A673 (cell line): ENCODE measurements around the gene DEXI. TPM values are rescaled to one million over a fixed set of nuclear protein-coding genes. Genes with fewer than 3 reads are reported as not detected.

ENCODE experiments used
- BruUV-seq: library from RNA; stranded (reverse); fragments of 400-500 nt; replicated peaks from 2 replicates; lab custom pipeline; 2021; lab: Mats Ljungman, UMichigan
- CTCF ChIA-PET: fragments of 300-600 bp; sonication (Branson Sonifier 250); formaldehyde crosslinking; loops from one replicate; lab custom pipeline; 2022; ENCODE audit warnings: antibody characterized with exemption; lab: Charles Lee
- POLR2A ChIA-PET: fragments of 300-600 bp; sonication (Branson Sonifier 250); formaldehyde crosslinking; loops from one replicate; lab custom pipeline; 2022; ENCODE audit warnings: antibody characterized with exemption; ENCODE audit not compliant: low non-redundant PET; lab: Charles Lee
- DNase-seq: peaks from one replicate; pipeline ENCODE4 v3.0.0-alpha.2; 2015; ENCODE audit warnings: low spot score
- H3K27ac ChIP-seq: fragments of 200-600 bp; sonication (generic); 2 replicates; pipeline ENCODE4 v1.5.1; 2016; ENCODE audit warnings: mixed run types, low read depth, mild to moderate bottlenecking, mixed read lengths, antibody characterized with exemption, low read length; ENCODE audit not compliant: poor library complexity, severe bottlenecking
- H3K27me3 ChIP-seq: fragments of 200-600 bp; sonication (generic); replicated peaks from 2 replicates; pipeline ENCODE4 v1.6.1; 2017; ENCODE audit warnings: mixed run types, low read depth, mild to moderate bottlenecking, mixed read lengths, antibody characterized with exemption, low read length; ENCODE audit not compliant: insufficient read depth, poor library complexity
- H3K36me3 ChIP-seq: fragments of 200-600 bp; sonication (generic); 2 replicates; pipeline ENCODE4 v1.6.1; 2016; ENCODE audit warnings: mixed run types, mild to moderate bottlenecking, mixed read lengths, antibody characterized with exemption, low read length; ENCODE audit not compliant: insufficient read depth, poor library complexity, severe bottlenecking
- H3K4me1 ChIP-seq: fragments of 200-600 bp; sonication (generic); 2 replicates; pipeline ENCODE4 v1.6.1; 2017; ENCODE audit warnings: mixed run types, mild to moderate bottlenecking, mixed read lengths, antibody characterized with exemption, low read length; ENCODE audit not compliant: insufficient read depth, poor library complexity, severe bottlenecking
- H3K4me3 ChIP-seq: fragments of 200-600 bp; sonication (generic); 2 replicates; pipeline ENCODE4 v1.5.1; 2016; ENCODE audit warnings: low read depth, mixed run types, mild to moderate bottlenecking, mixed read lengths, low read length; ENCODE audit not compliant: poor library complexity, severe bottlenecking
- H3K9me3 ChIP-seq: fragments of 200-600 bp; sonication (generic); 2 replicates; pipeline ENCODE4 v1.6.1; 2016; ENCODE audit warnings: mixed run types, low read depth, mild to moderate bottlenecking, mixed read lengths, antibody characterized with exemption, low read length; ENCODE audit not compliant: poor library complexity, severe bottlenecking
- EZH2 ChIP-seq: fragments of 200-600 bp; sonication (generic); IDR thresholded peaks from 2 replicates; pipeline ENCODE4 v1.6.1; 2017; ENCODE audit warnings: borderline replicate concordance, low read depth, mild to moderate bottlenecking, mixed read lengths, antibody characterized with exemption, low read length; ENCODE audit not compliant: poor library complexity, severe bottlenecking
- intact Hi-C: fragments of 100-400 bp; cut with micrococcal nuclease; formaldehyde crosslinking; loops from one replicate; pipeline ENCODE4 v1.10.0; 2022; ENCODE audit not compliant: unreplicated experiment
- total RNA-seq: library from RNA; stranded (reverse); gene quantifications from 2 replicates; pipeline ENCODE4 v1.2.3, GENCODE V29; 2021
- TF ChIP-seq, protein P1 (sequence below): fragments of 300-800, 200-600 bp; sonication (generic); conservative IDR thresholded peaks from 2 replicates; pipeline ENCODE4 v1.5.1; 2017; ENCODE audit warnings: low read depth, mild to moderate bottlenecking, antibody characterized with exemption, low read length, moderate library complexity, mixed read lengths

DEXI gene
- total RNA-seq, 1 experiment from 2014 or later: 30.7 TPM

GRCh38 chr16:10935226-10935915, 6.9 kb downstream of the DEXI start:
- BruUV-seq: no TSS peak
- intact Hi-C loops: no loop called here
- Histone ChIP-seq H3K27me3 (no peaks in the 10 kb centered on the region), H3K4me3 (no peak overlapping the region), H3K4me1 (peaks cover 7% of the 10 kb centered on the region), H3K9me3 (no peaks in the 10 kb centered on the region), H3K27ac (no peak overlapping the region), H3K36me3 (no peaks in the 10 kb centered on the region)
- ChIA-PET POLR2A (no interaction called here), CTCF (no interaction called here)
- DNase-seq: no peak
- TF ChIP-seq, protein P1, sequence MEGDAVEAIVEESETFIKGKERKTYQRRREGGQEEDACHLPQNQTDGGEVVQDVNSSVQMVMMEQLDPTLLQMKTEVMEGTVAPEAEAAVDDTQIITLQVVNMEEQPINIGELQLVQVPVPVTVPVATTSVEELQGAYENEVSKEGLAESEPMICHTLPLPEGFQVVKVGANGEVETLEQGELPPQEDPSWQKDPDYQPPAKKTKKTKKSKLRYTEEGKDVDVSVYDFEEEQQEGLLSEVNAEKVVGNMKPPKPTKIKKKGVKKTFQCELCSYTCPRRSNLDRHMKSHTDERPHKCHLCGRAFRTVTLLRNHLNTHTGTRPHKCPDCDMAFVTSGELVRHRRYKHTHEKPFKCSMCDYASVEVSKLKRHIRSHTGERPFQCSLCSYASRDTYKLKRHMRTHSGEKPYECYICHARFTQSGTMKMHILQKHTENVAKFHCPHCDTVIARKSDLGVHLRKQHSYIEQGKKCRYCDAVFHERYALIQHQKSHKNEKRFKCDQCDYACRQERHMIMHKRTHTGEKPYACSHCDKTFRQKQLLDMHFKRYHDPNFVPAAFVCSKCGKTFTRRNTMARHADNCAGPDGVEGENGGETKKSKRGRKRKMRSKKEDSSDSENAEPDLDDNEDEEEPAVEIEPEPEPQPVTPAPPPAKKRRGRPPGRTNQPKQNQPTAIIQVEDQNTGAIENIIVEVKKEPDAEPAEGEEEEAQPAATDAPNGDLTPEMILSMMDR: no peak
- TF ChIP-seq EZH2: no peak

DNA sequence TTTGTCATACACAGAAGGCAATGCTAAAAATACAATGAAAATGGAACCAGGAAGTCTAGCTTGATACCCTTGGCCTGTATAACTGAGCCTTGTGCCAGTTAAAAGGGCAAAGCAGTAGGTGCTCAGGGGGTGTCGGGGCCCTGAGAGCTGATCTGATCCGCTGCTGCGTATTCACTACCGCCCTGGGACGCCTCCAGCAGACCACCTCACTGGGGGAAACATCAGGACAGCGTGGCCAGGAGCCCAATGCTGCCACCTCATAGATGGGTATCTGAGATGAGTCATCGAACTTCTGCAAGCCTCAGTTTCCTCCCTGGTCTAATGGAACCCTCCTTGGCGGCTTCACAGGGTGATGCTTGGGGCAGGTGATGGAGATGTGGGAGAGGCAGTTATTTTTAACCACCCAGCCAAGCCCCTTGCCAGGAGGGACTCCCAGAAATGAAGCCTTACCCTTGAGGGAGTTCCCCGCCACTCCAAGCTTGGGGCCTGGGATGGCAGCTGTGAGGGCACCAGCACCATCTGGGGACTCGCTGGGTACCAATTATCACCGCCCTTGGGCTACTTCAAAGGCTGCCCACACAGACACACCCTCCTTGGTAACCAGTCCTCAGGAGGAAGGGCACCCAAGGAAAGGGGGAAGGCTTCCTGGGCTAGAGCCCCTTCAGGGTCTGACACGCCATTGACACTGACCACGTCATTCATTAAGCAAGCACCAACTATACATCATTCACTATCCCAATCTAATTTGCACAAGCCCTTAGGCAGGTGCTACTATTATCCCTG, 7.8 kb downstream of the DEXI start:
- POLR2A ChIA-PET: no interaction called here
- Histone ChIP-seq H3K4me3 (no peak overlapping the region), H3K9me3 (no peaks in the 10 kb centered on the region), H3K36me3 (no peaks in the 10 kb centered on the region), H3K27me3 (no peaks in the 10 kb centered on the region), H3K4me1 (peaks cover 5% of the 10 kb centered on the region), H3K27ac (no peak overlapping the region)
- CTCF ChIA-PET: no interaction called here
- no TSS peak for BruUV-seq
- intact Hi-C loops: no loop called here
- TF ChIP-seq, protein P1: no peak
- TF ChIP-seq EZH2: no peak
- no peak for DNase-seq

GRCh38 chr16:10933865-10934264, 8.4 kb downstream of the DEXI start:
- ChIA-PET POLR2A (no interaction called here), CTCF (no interaction called here)
- H3K36me3 ChIP-seq: no peaks in the 10 kb centered on the region
- no peak overlapping the region for H3K4me3 ChIP-seq
- no TSS peak for BruUV-seq
- H3K27me3 ChIP-seq: no peaks in the 10 kb centered on the region
- no peaks in the 10 kb centered on the region for H3K9me3 ChIP-seq
- intact Hi-C loops: no loop called here
- DNase-seq: no peak
- TF ChIP-seq EZH2: no peak
- TF ChIP-seq, protein P1: no peak
- no peaks in the 10 kb centered on the region for H3K4me1 ChIP-seq
- no peak overlapping the region for H3K27ac ChIP-seq
